B cell (primary cell): ENCODE results near the gene NCDN. TPM values are rescaled to one million over a fixed set of nuclear protein-coding genes. Genes with fewer than 3 reads are reported as not detected.

Source experiments
- ATAC-seq: fragments of 200-7000 bp; cut with Tn5 transposase; one replicate; pipeline ENCODE4 v1.10.0; 2021; ENCODE audit warnings: low read depth, mild to moderate bottlenecking, moderate number of reproducible peaks, moderate library complexity
- CTCF ChIA-PET: fragments of 350-600 bp; sonication (Branson Sonifier 250); formaldehyde crosslinking; loops from one replicate; lab custom pipeline; 2021; ENCODE audit warnings: antibody characterized with exemption, inconsistent platforms; lab: Charles Lee
- POLR2A ChIA-PET: fragments of 350-600 bp; sonication (Branson Sonifier 250); formaldehyde crosslinking; loops from one replicate; lab custom pipeline; 2021; ENCODE audit warnings: antibody characterized with exemption; lab: Charles Lee
- DNase-seq: peaks from one replicate; pipeline ENCODE4 v3.0.0; 2013
- H2AFZ ChIP-seq: 2 replicates; pipeline ENCODE4 v1.6.1; 2012; ENCODE audit warnings: mild to moderate bottlenecking, low read depth, low read length; ENCODE audit not compliant: insufficient read depth, poor library complexity, severe bottlenecking
- H3K27ac ChIP-seq, 2 donors: 1 replicate in 1 of 2; 2 replicates in 1 of 2; pipeline ENCODE4 v1.5.1; 2012 to 2013; ENCODE audit warnings: low read length in 2 of 2, mild to moderate bottlenecking in 2 of 2, moderate library complexity in 1 of 2
- H3K27me3 ChIP-seq, 4 experiments: fragments of 200-600 bp in 1 of 4; sonication (generic) in 1 of 4; replicated peaks in 1 of 4; 1 replicate in 2 of 4; 2 replicates in 2 of 4; pipeline versions ENCODE4 v1.6.1 to v1.7.0; 2013 to 2016; ENCODE audit warnings: low read length in 3 of 4, mild to moderate bottlenecking in 2 of 4, mixed read lengths in 1 of 4, moderate library complexity in 1 of 4; ENCODE audit not compliant: insufficient read depth in 4 of 4, control insufficient read depth in 3 of 4; ENCODE audit errors: control extremely low read depth in 1 of 4
- H3K36me3 ChIP-seq, 2 experiments: replicated peaks in 1 of 2; 1 replicate in 1 of 2; 2 replicates in 1 of 2; pipeline versions ENCODE4 v1.6.1 to v1.7.1; 2013; ENCODE audit warnings: low read length in 1 of 2; ENCODE audit not compliant: insufficient read depth in 2 of 2, control insufficient read depth in 1 of 2; ENCODE audit errors: control extremely low read depth in 1 of 2, extremely low read depth in 1 of 2
- H3K4me1 ChIP-seq, 2 donors: fragments of 200-600 bp in 1 of 2; sonication (generic) in 1 of 2; 1 replicate in 1 of 2; 2 replicates in 1 of 2; pipeline versions ENCODE4 v1.5.1 to v1.6.1; 2013 to 2017; ENCODE audit warnings: low read length in 2 of 2; ENCODE audit not compliant: control insufficient read depth in 2 of 2, insufficient read depth in 2 of 2
- H3K4me2 ChIP-seq: replicated peaks from 2 replicates; pipeline ENCODE3; 2012; ENCODE audit warnings: mild to moderate bottlenecking, low read depth, low read length; ENCODE audit not compliant: poor library complexity, severe bottlenecking
- H3K4me3 ChIP-seq, 5 experiments: fragments of 200-600 bp in 1 of 5; sonication (generic) in 1 of 5; 1 replicate in 3 of 5; 2 replicates in 2 of 5; pipeline versions ENCODE4 v1.5.1 to v1.7.0; 2011 to 2016; ENCODE audit warnings: low read length in 4 of 5, mild to moderate bottlenecking in 4 of 5, low read depth in 2 of 5, control low read depth in 1 of 5, moderate library complexity in 1 of 5; ENCODE audit not compliant: insufficient read depth in 1 of 5; ENCODE audit errors: control extremely low read depth in 1 of 5, extremely low read depth in 1 of 5
- H3K79me2 ChIP-seq: fragments of 200-600 bp; sonication (generic); one replicate; pipeline ENCODE4 v1.6.0; 2016; ENCODE audit warnings: low read length; ENCODE audit not compliant: control insufficient read depth, insufficient read depth
- H3K9ac ChIP-seq: fragments of 200-600 bp; sonication (generic); 2 replicates; pipeline ENCODE4 v1.6.1; 2017; ENCODE audit warnings: mild to moderate bottlenecking, low read length, moderate library complexity
- H3K9me3 ChIP-seq, 3 donors: one replicate each; pipeline versions ENCODE4 v1.6.1 to v1.7.1; 2013; ENCODE audit warnings: low read length in 2 of 3; ENCODE audit not compliant: control insufficient read depth in 2 of 3, insufficient read depth in 1 of 3; ENCODE audit errors: control extremely low read depth in 1 of 3
- H4K20me1 ChIP-seq: 2 replicates; pipeline ENCODE4 v1.6.0; 2012; ENCODE audit warnings: mild to moderate bottlenecking, low read length; ENCODE audit not compliant: insufficient read depth, control insufficient read depth, poor library complexity, severe bottlenecking
- H3K27ac Mint-ChIP-seq: one replicate; pipeline ENCODE4 v1.8.0; 2021; ENCODE audit warnings: mixed read lengths
- H3K27me3 Mint-ChIP-seq: one replicate; pipeline ENCODE4 v1.8.0; 2021; ENCODE audit warnings: mixed read lengths
- H3K4me1 Mint-ChIP-seq: one replicate; pipeline ENCODE4 v1.8.0; 2021; ENCODE audit warnings: mixed read lengths
- H3K4me3 Mint-ChIP-seq: one replicate; pipeline ENCODE4 v1.8.0; 2021; ENCODE audit warnings: mixed read lengths
- H3K9me3 Mint-ChIP-seq: one replicate; pipeline ENCODE4 v1.8.0; 2022; ENCODE audit warnings: mixed read lengths; ENCODE audit not compliant: insufficient read depth
- EZH2 ChIP-seq: IDR thresholded peaks from 2 replicates; pipeline ENCODE4 v1.6.1; 2012; ENCODE audit warnings: borderline replicate concordance, low read depth, mild to moderate bottlenecking, moderate library complexity, low read length; ENCODE audit not compliant: insufficient read depth, poor library complexity, severe bottlenecking
- WGBS: methylation state at CpG from one replicate; pipeline ENCODE4 v1.1.5; 2013; ENCODE audit warnings: missing lambda C conversion rate; ENCODE audit not compliant: insufficient coverage; 5-methylcytosine and 5-hydroxymethylcytosine counted together
- intact Hi-C: fragments of 100-400 bp; cut with micrococcal nuclease; formaldehyde crosslinking; loops from one replicate; pipeline ENCODE4 v1.10.0; 2022
- polyA plus RNA-seq: library from polyadenylated mRNA; depleted of rRNA; stranded (reverse); fragments of >200 nt; gene quantifications from 2 replicates; pipeline ENCODE4 v1.2.3, GENCODE V29; 2012
- total RNA-seq, 2 donors: library from RNA; stranded (reverse); fragments of 120-200 nt in 1 of 2; gene quantifications; 1 replicate in 1 of 2; 2 replicates in 1 of 2; pipeline versions ENCODE4 v1.2.3 to v1.2.4, GENCODE V29; 2013 to 2022
- TF ChIP-seq, protein P1 (sequence below): fragments of 200-600 bp; IDR thresholded peaks from one replicate; pipeline ENCODE4 v1.8.0; 2022; ENCODE audit warnings: antibody characterized with exemption, mild to moderate bottlenecking

Gene NCDN
- total and polyA plus RNA-seq, 2 donors (not counting 1 experiment from before 2014, with no cell fraction given): 13.6 to 19.8 TPM

DNA sequence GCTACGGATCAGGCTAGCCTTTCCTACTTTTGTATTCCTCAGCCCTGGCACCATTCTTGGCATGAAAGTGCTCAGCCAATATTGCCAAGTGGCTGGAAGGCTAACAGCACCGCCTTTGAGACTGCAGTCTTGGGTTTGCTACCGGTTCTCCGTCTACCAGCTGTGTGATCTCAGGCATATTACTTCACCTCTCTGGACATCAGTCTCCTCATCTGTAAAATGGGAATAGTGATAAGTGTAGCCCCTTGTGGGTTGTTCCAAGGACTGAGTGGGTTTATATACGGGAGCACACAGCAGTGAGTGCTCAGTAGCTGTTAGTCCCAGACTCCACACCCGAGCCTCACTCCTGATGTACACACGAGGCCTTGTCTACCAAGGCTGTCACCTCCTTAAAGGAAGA lies 29.2 kb downstream of the NCDN start:
- Histone ChIP-seq H3K4me1 (no peaks in the 10 kb centered on the region), H3K27me3 (no peaks in the 10 kb centered on the region), H3K9ac (no peak overlapping the region), H3K79me2 (no peaks in the 10 kb centered on the region), H3K4me3 (no peak overlapping the region), H4K20me1 (no peaks in the 10 kb centered on the region), H3K4me2 (no peak overlapping the region), H3K27ac (no peak overlapping the region), H3K9me3 (no peaks in the 10 kb centered on the region), H2AFZ (no peak overlapping the region), H3K36me3 (peaks cover 0 to 3% of the 10 kb centered on the region in 2 experiments)
- intact Hi-C loops: no loop called here
- H3K27ac Mint-ChIP-seq: no peak overlapping the region
- H3K9me3 Mint-ChIP-seq: no peaks in the 10 kb centered on the region
- TF ChIP-seq EZH2: no peak
- TF ChIP-seq, protein P1, sequence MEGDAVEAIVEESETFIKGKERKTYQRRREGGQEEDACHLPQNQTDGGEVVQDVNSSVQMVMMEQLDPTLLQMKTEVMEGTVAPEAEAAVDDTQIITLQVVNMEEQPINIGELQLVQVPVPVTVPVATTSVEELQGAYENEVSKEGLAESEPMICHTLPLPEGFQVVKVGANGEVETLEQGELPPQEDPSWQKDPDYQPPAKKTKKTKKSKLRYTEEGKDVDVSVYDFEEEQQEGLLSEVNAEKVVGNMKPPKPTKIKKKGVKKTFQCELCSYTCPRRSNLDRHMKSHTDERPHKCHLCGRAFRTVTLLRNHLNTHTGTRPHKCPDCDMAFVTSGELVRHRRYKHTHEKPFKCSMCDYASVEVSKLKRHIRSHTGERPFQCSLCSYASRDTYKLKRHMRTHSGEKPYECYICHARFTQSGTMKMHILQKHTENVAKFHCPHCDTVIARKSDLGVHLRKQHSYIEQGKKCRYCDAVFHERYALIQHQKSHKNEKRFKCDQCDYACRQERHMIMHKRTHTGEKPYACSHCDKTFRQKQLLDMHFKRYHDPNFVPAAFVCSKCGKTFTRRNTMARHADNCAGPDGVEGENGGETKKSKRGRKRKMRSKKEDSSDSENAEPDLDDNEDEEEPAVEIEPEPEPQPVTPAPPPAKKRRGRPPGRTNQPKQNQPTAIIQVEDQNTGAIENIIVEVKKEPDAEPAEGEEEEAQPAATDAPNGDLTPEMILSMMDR: no peak
- DNase-seq: no peak
- no peaks in the 10 kb centered on the region for H3K27me3 Mint-ChIP-seq
- no peak overlapping the region for H3K4me3 Mint-ChIP-seq
- POLR2A ChIA-PET: no interaction called here
- no peak for ATAC-seq
- 91% methylated on average over 4 of the region's 7 CpGs for whole genome bisulfite sequencing
- H3K4me1 Mint-ChIP-seq: no peaks in the 10 kb centered on the region
- CTCF ChIA-PET: interaction anchor here (1.6 kb wide), 1 partner anchor 19 kb away, joined by 7 read pairs; no protein-coding TSS in a partner anchor

DNA sequence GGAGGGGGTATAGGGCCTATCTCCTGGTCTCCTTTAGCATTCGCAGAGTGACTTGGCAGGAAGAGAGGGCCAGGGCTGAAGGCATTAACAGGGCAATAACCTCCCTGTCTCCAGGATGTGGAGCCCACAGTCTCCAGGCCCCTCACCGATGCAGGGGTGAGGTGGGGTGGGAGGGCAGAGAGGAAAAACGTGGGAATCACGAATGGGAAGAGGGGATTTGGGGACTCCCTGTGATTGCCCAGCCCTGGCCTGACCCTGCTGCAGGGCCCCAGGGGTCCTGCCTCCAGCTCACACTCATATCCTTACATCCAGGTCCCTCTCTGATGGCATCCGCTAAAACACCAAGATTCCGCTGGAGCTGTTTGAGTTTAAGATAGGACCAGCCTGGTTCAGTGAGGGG lies 30.1 kb downstream of the NCDN start:
- no peak overlapping the region for H3K4me2 ChIP-seq
- no peaks in the 10 kb centered on the region for H3K9me3 Mint-ChIP-seq
- intact Hi-C loops: no loop called here
- H3K4me1 ChIP-seq: no peaks in the 10 kb centered on the region
- CTCF ChIA-PET: interaction anchor here (0.5 kb wide), 1 partner anchor 391 kb away, joined by 3 read pairs; no protein-coding TSS in a partner anchor
- no peaks in the 10 kb centered on the region for H3K9me3 ChIP-seq
- no peak overlapping the region for H3K4me3 ChIP-seq
- peaks cover 0 to 3% of the 10 kb centered on the region in 2 experiments for H3K36me3 ChIP-seq
- ATAC-seq (no peak), DNase-seq (no peak)
- WGBS: 96% methylated on average over 3 of the region's 6 CpGs
- no peak overlapping the region for H3K27ac ChIP-seq
- no peak overlapping the region for H3K9ac ChIP-seq
- no peak overlapping the region for H2AFZ ChIP-seq
- H3K4me3 Mint-ChIP-seq: no peak overlapping the region
- no peaks in the 10 kb centered on the region for H3K79me2 ChIP-seq
- TF ChIP-seq, protein P1: no peak
- no peak for TF ChIP-seq EZH2
- no peaks in the 10 kb centered on the region for H3K27me3 ChIP-seq
- no peaks in the 10 kb centered on the region for H3K27me3 Mint-ChIP-seq
- H4K20me1 ChIP-seq: no peaks in the 10 kb centered on the region
- no peaks in the 10 kb centered on the region for H3K4me1 Mint-ChIP-seq
- no peak overlapping the region for H3K27ac Mint-ChIP-seq
- POLR2A ChIA-PET: no interaction called here
